Spleen (tissue), 11 donors: ENCODE measurements around the gene TMPRSS4. TPM values are rescaled to one million over a fixed set of nuclear protein-coding genes. Genes with fewer than 3 reads are reported as not detected.

ENCODE experiments used
- DNase-seq: peaks from one replicate; pipeline ENCODE4 v3.0.0-alpha.2; 2020
- H3K27ac ChIP-seq, 8 donors: fragments of 200-600 bp; sonication (generic) in 7 of 8; 1 replicate in 4 of 8; 2 replicates in 4 of 8; pipeline versions ENCODE4 v1.5.0 to v1.8.0; 2016 to 2021; ENCODE audit warnings: inconsistent platforms in 4 of 8, mild to moderate bottlenecking in 4 of 8, moderate library complexity in 1 of 8
- H3K27me3 ChIP-seq, 7 donors: fragments of 200-600 bp; sonication (generic) in 6 of 7; replicated peaks in 1 of 7; 1 replicate in 4 of 7; 2 replicates in 3 of 7; pipeline versions ENCODE4 v1.5.0 to v1.8.0; 2016 to 2021; ENCODE audit warnings: inconsistent platforms in 3 of 7, mild to moderate bottlenecking in 1 of 7
- H3K36me3 ChIP-seq, 6 donors: fragments of 200-600 bp; sonication (generic) in 5 of 6; 1 replicate in 4 of 6; 2 replicates in 2 of 6; pipeline versions ENCODE4 v1.5.0 to v1.8.0; 2016 to 2021; ENCODE audit warnings: inconsistent platforms in 2 of 6
- H3K4me1 ChIP-seq, 6 donors: fragments of 200-600 bp; sonication (generic) in 5 of 6; 1 replicate in 3 of 6; 2 replicates in 3 of 6; pipeline versions ENCODE4 v1.5.0 to v1.8.0; 2016 to 2021; ENCODE audit warnings: inconsistent platforms in 3 of 6
- H3K4me3 ChIP-seq, 8 donors: fragments of 200-600 bp; sonication (generic) in 7 of 8; 1 replicate in 4 of 8; 2 replicates in 4 of 8; pipeline versions ENCODE4 v1.5.0 to v1.8.0; 2016 to 2021; ENCODE audit warnings: inconsistent platforms in 4 of 8, mild to moderate bottlenecking in 4 of 8, moderate library complexity in 2 of 8
- H3K9me3 ChIP-seq, 8 donors: fragments of 200-600 bp; sonication (generic) in 7 of 8; 1 replicate in 4 of 8; 2 replicates in 4 of 8; pipeline versions ENCODE4 v1.5.0 to v1.8.0; 2016 to 2021; ENCODE audit warnings: inconsistent platforms in 4 of 8
- POLR2A ChIP-seq, 3 donors: fragments of 450-650 bp; IDR thresholded peaks; one replicate each; pipeline ENCODE4 v1.5.1; 2017; ENCODE audit warnings: antibody characterized with exemption in 3 of 3, mild to moderate bottlenecking in 1 of 3
- POLR2AphosphoS5 ChIP-seq, 3 donors: sonication (generic); formaldehyde crosslinking; IDR thresholded peaks; one replicate each; pipeline ENCODE4 v1.5.1; 2017; ENCODE audit warnings: antibody characterized with exemption in 3 of 3
- WGBS, 5 donors: extraction: QIAGEN DNeasy Blood & Tissue Kit in 3 of 5; methylation state at CpG; one replicate each; pipeline versions ENCODE4 v1.1.5 to v1.1.7; 2013 to 2018; 5-methylcytosine and 5-hydroxymethylcytosine counted together
- intact Hi-C: fragments of 100-400 bp; cut with DNase I; formaldehyde crosslinking; loops from one replicate; pipeline ENCODE4 v1.15.0; 2023; ENCODE audit warnings: low total_unique reads
- polyA plus RNA-seq, 3 donors: library from polyadenylated mRNA; stranded (reverse); fragments of 200-250 nt; gene quantifications; one replicate each; pipeline ENCODE4 v1.2.1, GENCODE V29; 2013
- total RNA-seq, 7 donors: library from RNA; depleted of rRNA in 3 of 7; stranded (reverse); fragments of >200 nt in 3 of 7; fragmentation: NEBNext Ultra II Directional in 4 of 7; extraction: Animal tissue kit (Norgen Biotek cat#: 25700) in 4 of 7; gene quantifications; one replicate each; pipeline versions ENCODE4 v1.1.0 to v1.2.1, GENCODE V29; 2016 to 2021
- TF ChIP-seq, protein P1 (sequence below), 11 experiments: fragments of 200-600 bp in 7 of 11; fragments of 450-650 bp in 4 of 11; sonication (generic) in 4 of 11; IDR thresholded peaks in 8 of 11; conservative IDR thresholded peaks in 3 of 11; 1 replicate in 7 of 11; 2 replicates in 4 of 11; pipeline versions ENCODE4 v1.4.0 to v1.8.0; 2016 to 2021; ENCODE audit warnings: antibody characterized with exemption in 11 of 11, inconsistent platforms in 4 of 11, mild to moderate bottlenecking in 1 of 11
- donor health status: healthy with polysubstance abuse.
- donor health status: DM: no; HTN: no; CAD: no; lungs with moderate emphysema.
- donor health status: DM: no; HTN: no; CAD: no.
- donor health status: Bipolar disorder and iron deficiency.
- donor health status: healthy.
- donor health status: DM: no; HTN: no; CAD: no.
- donor health status: DM: yes; HTN: yes; CAD: no.

TMPRSS4 gene
- total and polyA plus RNA-seq, 10 donors: 0.09 to 1.4 (median 0.85) TPM; not detected in 3

GRCh38 chr11:118138839-118139420, 62.1 kb downstream of the TMPRSS4 start:
- intact Hi-C loops: no loop called here

DNA sequence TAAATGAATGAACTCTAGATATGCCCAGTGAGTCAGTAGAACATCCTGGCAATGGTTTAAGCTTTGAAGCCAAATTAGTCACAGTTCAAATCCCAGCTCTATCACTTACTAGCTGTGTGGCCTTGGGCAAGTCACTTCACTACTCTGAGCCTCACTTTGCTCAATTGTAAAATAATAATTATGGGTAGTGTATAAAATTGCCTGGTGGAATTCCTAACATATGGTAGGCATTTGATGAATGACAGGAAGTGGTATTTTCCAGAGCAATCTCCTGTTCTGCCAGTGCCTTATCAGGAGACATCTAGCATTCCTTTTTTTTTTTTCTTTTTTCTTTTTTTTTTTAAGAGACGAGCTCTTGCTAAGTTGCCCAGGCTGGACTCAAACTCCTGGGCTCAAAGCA, 62.7 kb downstream of the TMPRSS4 start:
- H3K27me3 ChIP-seq: peaks cover 0 to 84% (median 14%) of the 10 kb centered on the region in 7 donors
- TF ChIP-seq POLR2A (IDR thresholded peaks at IDR 0.05) (no peak), POLR2AphosphoS5 (IDR thresholded peaks at IDR 0.05) (no peak)
- TF ChIP-seq, protein P1, sequence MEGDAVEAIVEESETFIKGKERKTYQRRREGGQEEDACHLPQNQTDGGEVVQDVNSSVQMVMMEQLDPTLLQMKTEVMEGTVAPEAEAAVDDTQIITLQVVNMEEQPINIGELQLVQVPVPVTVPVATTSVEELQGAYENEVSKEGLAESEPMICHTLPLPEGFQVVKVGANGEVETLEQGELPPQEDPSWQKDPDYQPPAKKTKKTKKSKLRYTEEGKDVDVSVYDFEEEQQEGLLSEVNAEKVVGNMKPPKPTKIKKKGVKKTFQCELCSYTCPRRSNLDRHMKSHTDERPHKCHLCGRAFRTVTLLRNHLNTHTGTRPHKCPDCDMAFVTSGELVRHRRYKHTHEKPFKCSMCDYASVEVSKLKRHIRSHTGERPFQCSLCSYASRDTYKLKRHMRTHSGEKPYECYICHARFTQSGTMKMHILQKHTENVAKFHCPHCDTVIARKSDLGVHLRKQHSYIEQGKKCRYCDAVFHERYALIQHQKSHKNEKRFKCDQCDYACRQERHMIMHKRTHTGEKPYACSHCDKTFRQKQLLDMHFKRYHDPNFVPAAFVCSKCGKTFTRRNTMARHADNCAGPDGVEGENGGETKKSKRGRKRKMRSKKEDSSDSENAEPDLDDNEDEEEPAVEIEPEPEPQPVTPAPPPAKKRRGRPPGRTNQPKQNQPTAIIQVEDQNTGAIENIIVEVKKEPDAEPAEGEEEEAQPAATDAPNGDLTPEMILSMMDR (IDR thresholded peaks at IDR 0.05 in 8 of 11, conservative IDR thresholded peaks at IDR 0.05 in 3 of 11): no peak

More at GRCh38 chr11:118138839-118139420, 62.1 kb downstream of the TMPRSS4 start:
- Histone ChIP-seq H3K9me3 (no peaks in the 10 kb centered on the region), H3K27ac (no peak overlapping the region), H3K4me1 (peaks cover 0 to 15% (median 0%) of the 10 kb centered on the region in 6 donors), H3K27me3 (peaks cover 0 to 83% (median 14%) of the 10 kb centered on the region in 7 donors), H3K4me3 (no peak overlapping the region), H3K36me3 (no peaks in the 10 kb centered on the region)
- TF ChIP-seq POLR2A (IDR thresholded peaks at IDR 0.05) (no peak), POLR2AphosphoS5 (IDR thresholded peaks at IDR 0.05) (no peak)
- TF ChIP-seq, protein P1 (IDR thresholded peaks at IDR 0.05 in 8 of 11, conservative IDR thresholded peaks at IDR 0.05 in 3 of 11): no peak
- 65 to 76% (median 73%) methylated on average over 10 of the region's 10 CpGs for WGBS, 5 donors
- DNase-seq: no peak

GRCh38 chr11:118142081-118142480, 65.2 kb downstream of the TMPRSS4 start:
- no peaks in the 10 kb centered on the region for H3K36me3 ChIP-seq
- peaks cover 0 to 83% (median 26%) of the 10 kb centered on the region in 7 donors for H3K27me3 ChIP-seq
- no peak overlapping the region for H3K27ac ChIP-seq
- H3K9me3 ChIP-seq: no peaks in the 10 kb centered on the region
- DNase-seq: no peak
- WGBS, 5 donors: 51 to 79% (median 69%) methylated on average over 2 of the region's 2 CpGs
- no peak overlapping the region for H3K4me3 ChIP-seq
- intact Hi-C loops: no loop called here
- peaks cover 4 to 30% (median 9%) of the 10 kb centered on the region in 6 donors for H3K4me1 ChIP-seq
- TF ChIP-seq POLR2AphosphoS5 (IDR thresholded peaks at IDR 0.05): no peak
- TF ChIP-seq, protein P1 (IDR thresholded peaks at IDR 0.05 in 8 of 11, conservative IDR thresholded peaks at IDR 0.05 in 3 of 11): no peak
- TF ChIP-seq POLR2A (IDR thresholded peaks at IDR 0.05): no peak

More for the DNA sequence above, 62.7 kb downstream of the TMPRSS4 start:
- 38 to 75% (median 64%) methylated on average over 1 of the region's 1 CpG for WGBS, 5 donors
- no peak for DNase-seq
- no peak overlapping the region for H3K4me3 ChIP-seq
- no peaks in the 10 kb centered on the region for H3K9me3 ChIP-seq
- no peak overlapping the region for H3K27ac ChIP-seq
- H3K4me1 ChIP-seq: peaks cover 0 to 15% (median 0%) of the 10 kb centered on the region in 6 donors
- intact Hi-C loops: no loop called here
- no peaks in the 10 kb centered on the region for H3K36me3 ChIP-seq

- H3K4me3 ChIP-seq: no peak overlapping the region
- intact Hi-C loops: no loop called here
- TF ChIP-seq POLR2A (IDR thresholded peaks at IDR 0.05) (no peak), POLR2AphosphoS5 (IDR thresholded peaks at IDR 0.05) (no peak)
- TF ChIP-seq, protein P1 (IDR thresholded peaks at IDR 0.05 in 8 of 11, conservative IDR thresholded peaks at IDR 0.05 in 3 of 11): no peak
- H3K27ac ChIP-seq: peak overlapping the region in 1 of 8 donors; percentile 28
- H3K36me3 ChIP-seq: no peaks in the 10 kb centered on the region
- H3K27me3 ChIP-seq: peaks cover 0 to 77% (median 26%) of the 10 kb centered on the region in 7 donors
- H3K4me1 ChIP-seq: peaks cover 4 to 30% (median 9%) of the 10 kb centered on the region in 6 donors
- 19 to 36% (median 25%) methylated on average over 6 of the region's 6 CpGs for WGBS, 5 donors
- H3K9me3 ChIP-seq: no peaks in the 10 kb centered on the region
- DNase-seq: peak; percentile 82
These were observed 65.9 kb downstream of the TMPRSS4 start for GRCh38 chr11:118142809-118143208.
